GM19467 (cell line): Measurements from ENCODE around the gene JUN.

ENCODE experiments used
- ATAC-seq: cut with Tn5 transposase; IDR thresholded peaks from one replicate; pipeline ENCODE4 v1.9.1; 2021; ENCODE audit warnings: mild to moderate bottlenecking, moderate library complexity; ENCODE audit not compliant: unreplicated experiment

JUN gene

DNA sequence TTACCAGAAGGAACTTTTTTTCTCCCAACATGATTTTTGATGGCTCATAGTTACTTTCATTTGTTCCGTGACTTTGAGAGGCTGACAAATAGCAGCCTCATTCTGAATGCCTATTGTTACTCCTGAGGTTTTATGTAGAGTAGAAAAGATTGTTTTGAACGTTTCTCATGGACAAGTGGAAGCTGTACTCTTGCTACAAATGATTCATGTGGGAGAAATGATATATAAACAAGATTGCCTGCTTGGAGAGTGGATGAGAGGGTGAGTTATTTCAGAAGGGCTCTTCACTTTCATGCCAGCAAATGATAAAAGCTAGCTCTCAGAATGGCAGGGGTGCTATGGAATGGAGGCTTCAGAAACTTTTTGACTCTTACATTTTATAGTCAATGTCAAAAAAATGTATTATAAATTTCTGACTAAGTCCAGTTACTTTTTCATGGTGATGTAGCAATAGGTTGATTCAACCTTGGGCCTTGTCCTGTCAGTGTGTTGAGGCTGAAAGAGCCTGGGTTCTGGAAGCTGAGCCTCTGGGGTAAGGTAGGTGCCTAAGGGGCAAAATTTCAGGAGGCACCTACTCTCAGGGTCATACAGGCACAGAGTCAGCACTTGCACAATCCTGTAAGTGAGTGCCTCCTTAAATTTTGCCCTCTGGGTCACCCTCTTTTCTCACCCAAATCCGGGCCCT lies 19.4 kb downstream of the JUN start:
- ATAC-seq, result no peak

DNA sequence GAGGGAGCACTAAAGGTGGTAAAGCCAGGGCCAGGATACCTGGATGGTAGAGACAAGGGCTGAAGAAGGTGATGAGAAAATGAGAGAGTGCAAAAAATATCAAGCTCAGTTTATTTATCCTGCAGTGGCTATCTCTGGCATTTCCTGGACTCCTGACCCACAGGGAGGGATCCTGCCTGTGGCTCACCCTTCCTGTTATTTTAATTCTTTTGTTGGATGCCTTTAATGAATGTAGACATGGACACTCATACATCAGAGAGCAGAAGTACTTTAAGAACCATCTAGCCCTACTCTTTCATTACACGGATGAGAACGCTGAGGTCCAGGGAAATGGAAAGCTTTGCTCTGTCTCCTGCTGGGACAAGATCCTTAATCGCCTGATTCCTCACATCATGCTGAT lies 20.6 kb downstream of the JUN start:
- ATAC-seq, result no peak

DNA sequence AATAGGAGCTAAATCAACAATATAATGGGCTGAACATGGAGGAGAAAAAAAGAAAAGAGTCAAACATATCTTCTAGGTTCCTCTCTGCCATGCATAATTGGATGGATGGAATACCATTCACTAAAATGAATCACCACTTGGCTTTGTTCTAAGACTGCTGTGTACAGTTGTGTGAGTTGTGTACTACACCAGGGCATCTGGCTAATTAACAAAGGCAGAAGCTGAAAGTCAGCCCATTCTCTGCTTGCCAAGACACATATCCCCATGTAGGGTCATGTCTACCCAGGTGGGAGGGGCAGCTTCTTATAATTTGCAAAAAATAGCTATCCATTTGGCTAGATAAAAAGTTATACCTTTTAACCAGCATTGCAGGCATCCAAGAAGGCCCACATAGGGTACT lies 21.0 kb downstream of the JUN start:
- ATAC-seq, result no peak

DNA sequence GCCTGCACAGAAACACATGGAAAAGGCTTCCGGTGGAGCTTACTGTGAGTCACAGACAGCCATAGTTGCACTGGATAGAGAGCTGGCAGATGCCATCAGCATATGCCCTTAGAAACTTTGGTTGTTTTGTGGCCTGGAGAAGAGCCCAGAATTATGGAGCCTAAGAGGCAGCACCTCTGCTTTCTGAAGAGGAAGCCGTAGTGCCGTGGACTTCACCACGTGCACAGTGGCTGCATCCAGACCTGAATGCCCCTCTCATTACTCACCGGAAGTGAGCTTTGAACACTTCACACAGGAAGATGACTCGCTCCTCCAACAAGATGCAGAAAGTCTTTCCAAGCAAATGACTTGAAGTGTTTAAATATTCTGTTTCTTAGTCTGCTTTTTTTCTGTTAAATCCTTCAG lies 28.4 kb downstream of the JUN start:
- peak; percentile 75 for ATAC-seq

DNA sequence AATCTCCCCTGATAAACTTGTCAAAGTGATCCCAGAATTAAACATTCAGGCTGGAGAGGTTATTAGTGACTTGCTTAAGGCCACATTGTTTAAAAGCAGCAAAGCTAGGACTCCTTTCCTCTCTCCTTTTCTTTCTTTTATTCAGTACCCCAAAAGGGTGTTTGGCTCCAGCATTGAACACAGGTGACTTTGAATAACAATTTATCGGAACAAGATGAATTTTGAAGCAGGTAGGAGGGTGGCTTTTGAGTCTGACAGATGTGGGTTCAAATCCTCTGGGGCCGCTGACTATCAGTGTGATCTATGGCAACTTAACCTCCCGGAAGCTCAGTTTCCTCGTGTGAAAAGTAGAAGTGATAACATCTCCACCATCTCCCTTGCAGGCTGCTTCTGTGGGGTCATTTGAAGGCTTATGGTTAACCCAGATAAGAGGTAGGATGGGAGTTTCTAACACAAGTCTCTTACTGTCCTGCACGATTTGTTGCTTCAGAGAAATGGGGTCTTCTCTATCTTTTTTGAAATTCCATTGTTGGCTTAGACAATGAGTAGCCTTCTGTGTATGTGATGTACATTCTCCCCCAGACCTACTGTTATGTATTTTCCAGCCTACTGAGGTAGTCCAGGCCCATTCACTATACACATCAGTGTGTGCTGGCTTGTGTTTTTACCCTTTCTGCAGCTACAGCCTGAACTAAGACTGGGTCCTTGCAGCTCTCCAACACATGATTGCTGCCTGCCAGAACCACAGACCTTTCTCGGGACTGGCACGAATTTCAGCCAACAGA lies 29.0 kb downstream of the JUN start:
- no peak for ATAC-seq

DNA sequence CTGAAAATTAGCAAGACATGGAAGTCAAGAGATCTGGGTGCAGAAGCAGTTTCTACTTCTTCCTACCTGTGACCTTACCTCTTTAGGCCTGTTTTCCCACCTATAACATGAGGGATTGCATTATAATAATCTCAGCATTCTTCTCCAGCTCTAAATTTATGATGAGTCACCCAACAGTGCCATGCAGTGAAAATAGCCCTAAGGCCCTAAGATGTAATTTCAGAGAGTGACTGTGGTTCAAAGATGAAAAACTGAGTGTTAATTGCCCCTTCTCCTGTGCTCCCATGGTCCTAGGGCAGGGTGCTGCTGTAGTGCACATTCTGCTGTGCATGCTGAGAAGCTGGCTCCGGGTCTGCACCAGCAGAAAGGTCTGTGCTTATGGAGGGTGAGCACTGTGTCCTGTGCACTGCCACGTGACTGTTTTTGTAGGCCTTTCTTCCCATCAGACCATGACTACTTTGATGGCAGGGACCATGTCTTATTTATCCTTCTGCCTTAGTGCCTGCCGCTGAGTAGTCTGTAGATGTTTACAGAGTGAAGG lies 29.7 kb downstream of the JUN start:
- no peak for ATAC-seq

DNA sequence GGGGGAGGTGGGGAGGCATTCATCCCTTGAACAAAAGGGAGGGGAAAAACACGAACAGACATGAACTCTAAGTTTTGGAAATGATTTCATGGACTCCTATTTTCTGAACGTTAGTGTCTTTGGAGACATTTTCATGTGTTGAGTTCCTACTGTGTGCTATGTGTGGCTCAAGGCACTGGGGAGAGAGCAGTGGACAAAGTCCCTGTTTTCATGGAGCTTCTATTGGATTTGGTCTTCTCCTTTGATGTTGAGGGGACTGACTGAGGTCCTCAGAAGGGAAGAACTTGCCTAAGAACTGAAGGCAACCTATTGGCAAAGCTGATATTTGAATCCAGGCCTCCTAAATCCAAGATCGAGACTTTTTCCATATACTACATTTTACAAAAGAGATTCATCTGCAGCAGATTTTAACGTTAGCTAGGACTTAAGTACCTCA lies 30.4 kb downstream of the JUN start:
- ATAC-seq, result no peak

DNA sequence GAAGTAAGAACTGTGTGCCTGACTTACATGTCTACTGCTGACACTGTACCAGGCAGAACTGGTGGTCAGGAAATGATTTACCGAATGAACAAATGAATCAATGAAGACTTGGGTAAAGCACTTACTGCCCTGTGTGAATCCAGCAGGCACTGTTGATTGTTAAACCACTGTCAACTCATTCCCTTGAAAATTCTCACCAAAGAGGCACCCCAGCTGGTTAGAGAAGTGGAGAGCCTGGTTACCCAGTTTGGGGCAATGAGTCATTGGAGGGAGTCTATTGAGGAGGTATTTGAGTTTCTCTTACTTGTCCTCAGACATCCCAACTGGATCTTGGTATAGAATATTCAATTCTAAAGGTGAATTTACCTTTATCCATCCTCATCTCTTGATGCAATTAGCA lies 34.2 kb downstream of the JUN start:
- no peak for ATAC-seq

DNA sequence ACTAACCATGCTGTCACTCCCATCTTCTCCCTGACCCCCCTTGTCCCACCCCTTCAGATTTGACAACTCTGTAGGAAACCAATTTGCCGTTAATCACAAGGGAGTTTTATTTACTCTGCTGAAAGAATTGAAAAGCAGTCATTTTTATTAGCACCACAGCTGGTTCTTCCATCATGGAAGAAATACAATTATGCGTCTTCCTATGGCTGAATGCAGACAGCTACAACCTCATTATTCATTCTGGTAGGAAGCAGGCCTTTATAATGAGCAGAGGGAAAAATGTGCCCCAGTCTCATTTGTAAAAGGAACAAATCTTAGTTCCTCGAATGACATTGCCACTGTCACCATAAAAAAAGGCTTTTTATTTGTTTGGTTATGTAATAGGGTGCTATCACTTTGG lies 35.2 kb downstream of the JUN start:
- ATAC-seq, result no peak

DNA sequence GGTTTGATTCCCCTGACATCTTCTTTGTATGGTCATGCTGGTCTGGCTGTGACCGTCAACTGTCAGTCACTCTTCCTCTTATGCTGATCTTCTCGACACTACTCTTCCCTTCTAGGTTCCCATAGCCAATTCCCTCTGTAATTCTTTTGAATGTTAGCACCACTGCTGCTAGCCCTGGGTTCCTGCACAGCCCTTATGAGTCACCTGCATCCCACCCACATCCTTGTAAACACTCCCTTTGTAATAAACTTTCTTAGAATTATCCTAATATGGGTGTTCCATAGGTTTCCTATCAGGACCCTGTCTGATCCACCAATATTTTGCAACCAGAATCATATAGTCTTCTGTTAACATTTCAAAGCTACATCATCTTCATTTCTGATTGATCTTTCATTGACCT lies 37.1 kb downstream of the JUN start:
- ATAC-seq, result no peak

DNA sequence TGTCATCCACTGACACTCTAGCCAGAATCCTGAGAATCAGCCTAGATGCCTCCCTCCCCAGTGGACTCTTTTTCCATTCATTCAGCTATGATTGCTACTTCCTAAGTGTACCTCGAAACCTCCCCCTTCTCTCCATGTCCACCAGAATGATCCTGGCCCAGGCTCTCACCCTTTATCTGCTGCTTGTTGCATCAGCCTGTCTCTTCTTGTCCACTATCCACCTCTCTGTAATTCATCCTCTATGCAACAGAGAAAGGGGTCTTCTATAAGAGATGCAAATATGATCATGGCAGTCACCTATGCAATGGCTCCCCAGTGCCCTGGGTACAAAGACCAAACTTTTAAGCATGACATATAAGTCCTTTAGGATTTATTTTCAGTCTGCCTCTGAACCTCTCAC lies 37.7 kb downstream of the JUN start:
- no peak for ATAC-seq

DNA sequence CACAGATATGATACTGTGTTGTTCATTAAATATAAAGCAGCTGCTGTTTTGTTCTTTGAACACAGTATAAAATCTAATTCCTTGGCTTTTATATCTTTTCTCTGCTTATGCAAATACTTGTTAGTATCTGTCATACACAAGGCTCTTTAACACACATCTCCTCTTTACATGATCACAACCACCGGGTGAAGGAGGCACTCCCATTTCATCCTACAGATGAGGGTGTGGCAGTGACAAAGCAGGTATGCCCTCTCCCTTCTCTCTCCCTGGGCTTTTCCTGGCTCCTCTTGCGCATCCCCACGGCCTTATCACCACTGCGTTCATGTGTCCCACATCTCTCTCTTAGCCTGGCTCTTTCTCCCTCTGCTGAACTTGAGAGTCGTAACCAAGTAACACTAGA lies 38.2 kb downstream of the JUN start:
- no peak for ATAC-seq

DNA sequence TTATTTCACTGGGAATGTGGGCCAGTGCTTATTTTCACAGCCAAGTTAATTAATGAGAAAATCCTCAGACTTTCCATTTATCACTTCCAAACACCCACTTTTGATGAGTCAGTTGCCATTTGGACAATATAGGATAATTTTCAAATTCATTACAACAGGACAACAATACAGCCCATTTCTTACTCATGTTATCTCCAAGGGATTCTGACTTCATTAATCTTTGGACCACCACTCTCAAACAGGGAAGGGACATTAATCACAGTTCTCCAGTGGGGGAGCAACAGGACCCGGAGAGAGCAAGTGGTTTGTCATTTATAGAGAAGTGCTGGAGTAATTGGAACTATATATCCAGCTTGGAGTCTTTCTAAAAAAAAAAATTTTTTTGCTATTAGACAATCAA lies 38.7 kb downstream of the JUN start:
- ATAC-seq, result no peak

DNA sequence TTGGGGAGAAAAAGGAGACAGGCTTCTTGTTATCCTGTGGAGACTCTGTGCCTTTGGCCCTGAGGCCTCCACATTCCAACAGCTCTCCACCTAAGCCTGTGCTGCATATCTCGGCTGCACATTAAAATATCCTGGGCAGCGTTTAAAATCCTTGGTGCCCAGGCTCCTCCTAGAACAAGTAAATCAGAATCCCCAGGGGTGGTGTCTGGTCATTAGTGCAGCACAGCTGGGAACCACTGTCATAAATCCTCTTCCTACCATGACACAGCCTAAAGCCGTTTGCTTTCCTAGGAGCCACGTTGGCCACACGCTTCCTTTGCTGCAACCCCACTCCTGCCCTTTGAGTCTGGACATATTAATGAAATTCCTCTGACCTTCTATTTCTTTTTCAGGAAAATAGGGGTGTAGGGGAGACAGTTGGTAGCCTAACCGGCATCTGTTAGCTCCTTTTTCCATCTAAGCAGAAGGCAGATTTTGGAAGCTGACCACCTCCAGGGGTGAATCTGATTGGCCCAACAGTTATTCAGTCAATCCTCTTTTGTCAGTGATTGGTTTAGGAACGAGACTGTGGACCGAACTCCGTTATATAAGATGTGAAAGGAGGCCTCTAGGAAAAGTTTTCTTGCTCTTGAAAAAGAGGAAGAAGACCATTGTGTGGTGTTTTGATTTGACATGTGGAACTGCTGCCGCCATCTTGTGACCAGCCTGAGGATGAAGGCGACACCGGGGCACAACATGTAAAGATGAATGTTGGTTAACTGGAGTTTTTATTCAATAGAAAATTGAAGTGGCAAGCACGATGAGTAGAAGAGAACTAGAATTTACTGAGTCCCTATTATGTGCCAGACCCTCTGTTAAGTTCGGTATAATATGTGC lies 41.9 kb downstream of the JUN start:
- no peak for ATAC-seq

DNA sequence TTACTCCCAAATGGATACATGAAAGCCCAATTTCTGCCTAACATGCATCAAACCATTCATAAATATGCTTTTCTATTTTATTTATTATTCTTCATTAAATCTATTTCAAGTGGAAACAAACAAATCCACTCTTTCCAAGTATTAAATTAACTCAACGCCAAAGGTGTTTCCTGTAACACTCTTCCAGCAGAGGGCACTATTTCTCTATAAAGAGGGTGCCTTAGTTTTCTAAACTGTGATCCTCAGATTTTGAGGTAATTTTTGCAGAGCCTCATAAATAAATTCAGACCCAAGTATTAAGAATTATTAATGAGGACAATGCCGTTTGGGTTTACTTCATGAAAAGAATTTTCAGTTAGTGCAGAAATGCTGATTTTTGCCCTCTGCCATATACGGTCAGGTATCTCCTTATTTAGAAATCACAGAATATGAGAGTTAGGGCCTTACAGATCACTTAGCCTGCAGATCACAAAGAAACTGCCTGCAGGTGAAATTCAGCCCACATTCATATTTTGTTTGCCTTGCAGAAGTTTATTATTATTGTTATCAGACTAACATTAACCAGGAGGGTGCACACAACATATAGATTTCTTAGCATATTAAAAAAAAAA lies 43.9 kb downstream of the JUN start:
- no peak for ATAC-seq

DNA sequence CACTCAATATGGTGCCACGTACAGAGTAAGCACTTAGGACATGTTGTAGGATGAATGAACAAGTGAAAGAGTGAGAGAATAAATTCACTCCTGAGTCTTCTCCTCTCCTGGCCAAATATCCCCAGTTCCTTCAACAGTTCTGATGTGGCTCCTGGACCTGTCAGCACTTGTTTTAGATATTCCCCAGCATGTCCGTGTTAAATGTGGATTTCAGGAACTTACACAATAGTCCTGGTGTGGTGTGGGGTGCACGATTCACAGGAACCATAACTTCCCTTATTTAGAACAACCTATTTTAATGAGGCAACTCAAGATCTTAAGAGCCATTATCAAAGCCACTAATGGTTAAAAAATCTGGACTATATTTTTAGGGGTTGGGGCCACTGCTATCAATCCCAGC lies 45.0 kb downstream of the JUN start:
- no peak for ATAC-seq

DNA sequence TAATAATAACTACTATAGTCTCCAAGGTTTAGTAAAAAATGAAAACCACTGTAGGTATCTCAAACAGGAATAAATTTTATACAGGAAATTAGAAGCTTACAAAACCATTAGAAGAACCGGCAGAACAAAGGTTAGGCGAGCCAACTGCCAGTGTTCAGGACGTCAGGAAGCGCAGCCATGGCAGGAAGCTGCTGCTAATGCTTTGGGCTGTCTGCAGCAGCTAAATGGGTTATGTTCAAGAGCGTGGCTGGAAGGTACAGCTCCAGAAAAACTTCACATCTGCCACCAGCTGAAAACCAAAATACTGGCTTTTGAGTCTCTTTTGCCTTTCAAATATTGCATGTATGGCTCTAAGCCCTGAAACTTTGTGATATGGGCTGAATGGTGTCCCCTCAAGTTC lies 48.3 kb downstream of the JUN start:
- no peak for ATAC-seq

DNA sequence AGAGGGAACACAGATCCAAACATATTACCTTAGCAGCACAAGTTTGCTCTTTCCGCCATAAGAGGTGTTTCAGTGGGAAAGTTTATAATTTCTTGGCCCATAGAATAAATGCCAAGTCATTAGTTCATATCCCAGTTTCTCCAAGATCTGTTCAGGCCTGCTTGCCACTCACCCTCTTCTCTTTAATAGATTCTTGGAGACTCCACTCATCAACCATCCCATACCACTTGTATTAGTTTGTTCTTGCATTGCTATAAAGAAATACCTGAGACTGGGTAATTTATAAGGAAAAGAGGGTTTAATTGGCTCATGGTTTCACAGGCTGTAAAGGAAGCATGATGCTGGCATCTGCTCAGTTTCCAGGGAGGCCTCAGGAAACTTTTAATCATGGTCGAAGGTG lies 49.2 kb downstream of the JUN start:
- no peak for ATAC-seq

DNA sequence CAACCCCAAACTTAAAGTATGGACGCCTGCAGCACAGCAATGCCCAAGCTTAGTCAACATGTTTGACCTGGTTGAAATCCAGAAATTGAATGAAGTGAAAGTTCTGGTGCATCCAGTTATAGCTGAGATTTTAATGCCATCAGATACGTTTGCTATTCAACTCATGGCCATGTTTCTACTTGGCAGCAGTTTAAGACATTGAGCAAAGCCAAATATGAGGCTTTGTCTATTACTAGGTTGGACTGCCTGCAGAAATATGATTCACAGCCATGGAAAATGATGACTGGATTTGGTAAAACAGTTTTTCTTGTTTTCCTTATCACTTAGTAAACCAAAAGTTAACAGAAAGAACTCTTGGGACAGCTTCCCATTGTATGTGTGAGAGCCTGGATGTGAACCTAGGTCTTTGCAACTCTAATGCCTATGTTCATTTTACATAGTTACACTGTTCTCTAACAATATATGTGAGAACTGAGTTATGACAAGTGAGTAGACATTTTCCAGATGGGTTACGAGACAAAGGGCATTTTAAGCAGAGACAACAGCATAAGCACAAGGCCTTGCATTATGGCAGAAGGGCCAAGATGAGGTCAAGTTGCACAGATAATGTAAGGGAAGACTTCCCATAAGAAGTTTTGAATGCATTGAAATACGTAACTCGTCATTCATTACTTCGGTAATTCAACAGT lies 51.6 kb downstream of the JUN start:
- ATAC-seq, result no peak
